GM19397 (cell line): ENCODE measurements around the gene DLGAP1.

Experiments used
- ATAC-seq: cut with Tn5 transposase; IDR thresholded peaks from one replicate; pipeline ENCODE4 v1.9.1; 2021; ENCODE audit warnings: mild to moderate bottlenecking, moderate library complexity; ENCODE audit not compliant: unreplicated experiment

DLGAP1 gene

DNA sequence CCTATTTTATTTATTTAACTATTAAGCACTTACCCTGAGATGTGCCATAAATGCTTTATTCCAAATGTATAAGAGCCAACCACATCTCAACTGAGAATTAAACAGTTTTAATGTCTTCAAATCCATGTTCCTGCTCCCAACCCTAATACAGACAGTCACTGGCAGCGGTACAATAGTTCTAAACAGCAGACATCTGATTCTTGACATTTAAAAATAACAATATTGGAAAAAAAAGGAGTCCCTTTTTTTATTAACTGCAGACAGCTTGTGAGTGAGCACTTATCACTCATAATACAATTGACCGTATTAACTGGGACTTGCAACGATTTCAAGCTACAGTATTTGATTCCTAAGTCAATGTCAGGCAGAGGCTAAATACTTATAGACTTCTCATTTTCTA, 580.5 kb downstream of the DLGAP1 start:
- no peak for ATAC-seq

DNA sequence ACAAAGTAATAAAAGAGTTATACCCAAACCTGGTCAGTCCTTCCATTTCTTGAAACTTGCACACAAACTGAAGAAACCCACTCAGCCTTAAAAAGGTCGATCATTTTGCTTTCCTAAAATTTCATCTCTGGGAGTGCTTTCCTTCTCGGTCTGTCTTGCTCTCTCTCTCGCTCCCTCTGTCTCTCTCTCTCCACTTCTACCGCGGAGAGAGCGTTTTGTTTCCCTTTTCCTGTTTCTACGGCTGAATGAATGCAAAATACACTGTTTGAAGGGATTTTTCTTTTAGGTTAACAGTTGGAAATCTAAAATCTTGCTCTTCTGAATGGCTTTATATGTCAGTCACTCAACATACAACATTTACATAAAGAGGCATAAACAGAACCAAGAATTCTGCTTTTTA, 581.0 kb downstream of the DLGAP1 start:
- ATAC-seq, result no peak

DNA sequence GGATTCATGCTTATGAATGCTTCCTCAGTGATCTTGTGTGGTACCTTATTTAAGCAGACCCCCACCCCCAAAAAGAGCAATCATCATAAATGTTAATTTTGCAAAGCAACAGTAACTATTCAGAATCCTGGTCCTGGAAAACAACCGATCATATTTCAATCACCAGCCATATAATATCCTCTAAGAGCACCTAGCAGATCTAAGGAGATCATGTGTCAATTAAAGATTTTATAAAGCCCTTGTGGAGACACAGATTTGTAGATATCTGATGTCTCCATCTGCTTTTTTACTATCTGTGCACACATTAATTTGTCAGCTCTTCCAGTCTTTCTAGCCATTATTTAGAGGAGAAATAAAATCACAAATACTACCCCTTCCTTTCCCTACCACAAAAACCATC, 581.4 kb downstream of the DLGAP1 start:
- no peak for ATAC-seq

DNA sequence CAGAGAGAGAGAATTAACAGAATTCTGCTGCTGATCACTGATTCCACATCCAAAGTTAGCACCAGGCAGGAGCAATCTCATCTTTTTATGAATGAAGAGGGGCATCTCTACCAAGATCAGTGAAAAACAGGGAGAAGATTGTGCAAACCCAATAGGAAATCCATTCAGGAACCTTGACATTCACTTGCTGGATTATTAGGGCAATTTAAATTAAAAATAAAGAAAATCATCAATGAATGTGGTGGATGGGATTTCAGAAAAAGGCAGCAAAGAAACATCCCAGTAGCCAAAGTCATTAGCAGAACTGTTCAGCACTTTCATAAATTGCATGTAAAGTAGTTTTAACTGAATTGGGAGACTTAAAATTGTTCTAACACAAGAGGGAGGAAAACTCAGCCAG, 581.9 kb downstream of the DLGAP1 start:
- no peak for ATAC-seq

DNA sequence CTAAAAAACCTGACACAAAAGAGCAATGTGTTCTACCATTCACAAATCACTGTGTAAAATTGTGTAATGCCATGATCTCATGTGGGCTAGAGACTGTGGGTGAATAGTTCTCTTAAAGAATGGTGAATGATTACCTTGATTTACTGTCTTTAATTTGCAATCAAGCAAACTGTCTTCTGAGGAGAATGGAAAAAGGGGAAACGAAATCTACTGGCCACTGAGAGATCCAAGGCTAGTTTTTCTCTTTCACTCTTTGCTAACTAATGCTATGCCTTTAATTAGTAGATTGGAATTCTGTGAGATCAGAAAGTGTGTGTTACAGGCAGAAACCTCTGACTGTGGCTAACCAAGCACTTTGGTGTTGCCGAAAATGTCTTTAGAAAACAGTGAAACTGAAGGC, 582.5 kb downstream of the DLGAP1 start:
- no peak for ATAC-seq

DNA sequence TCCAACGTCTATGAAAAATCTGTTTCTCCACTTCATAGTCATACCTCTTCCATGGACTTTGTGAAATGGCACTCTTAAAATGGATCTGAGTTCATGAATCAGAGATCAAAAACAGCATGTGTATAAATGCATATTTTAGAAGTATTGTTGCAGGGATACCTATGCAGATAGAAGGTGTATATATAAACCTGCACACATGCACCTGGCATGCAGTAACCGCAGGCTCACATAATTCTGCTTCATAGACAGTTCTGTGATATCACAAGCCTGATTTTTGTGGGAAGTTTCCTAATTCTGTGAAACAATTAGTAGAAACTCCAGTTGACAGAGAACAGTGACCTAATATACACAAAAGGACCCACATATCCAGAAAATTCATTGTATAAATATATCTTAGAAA, 583.4 kb downstream of the DLGAP1 start:
- ATAC-seq, result no peak

DNA sequence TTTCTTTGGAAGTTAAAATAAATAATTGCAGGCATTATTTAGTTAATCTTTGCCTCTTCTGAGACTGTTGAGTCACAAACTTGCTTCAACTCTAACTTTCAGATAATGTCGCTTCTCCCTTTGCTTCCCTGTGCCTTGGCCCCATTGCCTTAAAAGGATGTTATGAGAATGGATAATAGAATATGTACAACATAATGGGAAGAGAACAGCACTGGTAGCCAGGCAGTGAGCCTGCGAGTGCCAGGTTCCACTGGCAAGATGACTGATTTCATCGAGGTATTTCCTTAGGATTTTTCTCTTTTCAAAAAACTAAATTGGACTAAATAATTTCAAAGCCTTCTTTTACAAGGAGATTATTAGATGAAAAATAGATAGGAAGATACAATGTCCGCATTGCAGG, 584.2 kb downstream of the DLGAP1 start:
- ATAC-seq, result no peak

DNA sequence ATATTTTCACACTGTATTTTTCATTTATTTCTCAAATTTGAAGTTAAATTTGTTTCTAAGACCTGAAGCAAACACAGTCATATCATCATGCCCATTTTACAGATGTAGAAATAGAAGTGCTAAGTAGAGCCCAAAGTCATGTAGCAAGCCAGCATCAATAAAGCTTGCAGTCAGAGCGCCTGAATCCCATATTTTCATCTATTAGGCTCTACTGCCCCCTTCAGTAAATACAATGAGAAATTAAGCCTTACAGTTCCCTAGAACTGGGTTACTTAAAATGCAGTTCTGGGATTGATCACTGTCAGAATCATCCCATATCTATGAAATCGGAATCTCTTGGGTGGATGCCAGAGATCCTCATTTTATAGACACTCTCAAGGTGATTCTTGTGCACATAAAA, 585.3 kb downstream of the DLGAP1 start:
- no peak for ATAC-seq

DNA sequence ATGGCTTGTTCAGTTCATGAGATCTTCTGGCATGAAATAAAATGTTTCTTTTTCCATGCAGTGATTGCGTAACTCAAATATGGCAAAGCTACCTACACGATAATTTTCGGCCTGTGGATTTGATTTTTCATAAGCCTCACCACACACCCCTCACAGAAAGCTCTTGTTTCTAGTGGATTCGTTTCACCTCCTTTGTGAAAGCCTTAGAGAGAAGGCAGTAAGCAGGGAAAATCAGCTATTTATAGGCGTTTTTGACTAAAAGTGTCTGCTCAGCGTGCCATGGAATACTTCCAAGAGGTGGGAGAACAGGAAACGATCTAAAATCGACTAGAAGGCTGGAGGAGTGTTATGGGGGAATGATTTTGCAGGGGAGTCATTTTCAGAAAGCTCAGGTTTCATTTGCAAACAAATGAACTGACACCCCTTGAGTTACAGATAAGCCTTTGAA, 587.2 kb downstream of the DLGAP1 start:
- no peak for ATAC-seq

DNA sequence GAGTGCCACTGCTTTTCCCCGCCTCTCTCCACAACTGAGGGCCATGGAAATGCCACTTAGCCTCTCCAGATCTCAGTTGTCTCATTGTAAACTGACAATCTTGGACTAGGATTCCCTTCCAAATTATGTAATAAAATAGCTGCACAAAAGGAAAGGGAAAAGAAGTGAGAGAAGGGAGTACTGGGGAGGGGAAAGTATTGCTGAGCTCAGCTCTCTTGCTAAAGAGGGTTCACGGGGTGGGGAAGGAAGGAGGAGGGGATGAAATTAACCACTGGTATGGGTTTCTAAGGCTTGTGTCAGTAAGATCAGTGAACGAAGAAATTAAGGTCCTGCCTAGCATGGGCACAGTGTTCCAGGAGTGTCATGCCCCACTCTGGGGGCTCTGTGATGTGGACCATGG, 587.9 kb downstream of the DLGAP1 start:
- ATAC-seq, result no peak

DNA sequence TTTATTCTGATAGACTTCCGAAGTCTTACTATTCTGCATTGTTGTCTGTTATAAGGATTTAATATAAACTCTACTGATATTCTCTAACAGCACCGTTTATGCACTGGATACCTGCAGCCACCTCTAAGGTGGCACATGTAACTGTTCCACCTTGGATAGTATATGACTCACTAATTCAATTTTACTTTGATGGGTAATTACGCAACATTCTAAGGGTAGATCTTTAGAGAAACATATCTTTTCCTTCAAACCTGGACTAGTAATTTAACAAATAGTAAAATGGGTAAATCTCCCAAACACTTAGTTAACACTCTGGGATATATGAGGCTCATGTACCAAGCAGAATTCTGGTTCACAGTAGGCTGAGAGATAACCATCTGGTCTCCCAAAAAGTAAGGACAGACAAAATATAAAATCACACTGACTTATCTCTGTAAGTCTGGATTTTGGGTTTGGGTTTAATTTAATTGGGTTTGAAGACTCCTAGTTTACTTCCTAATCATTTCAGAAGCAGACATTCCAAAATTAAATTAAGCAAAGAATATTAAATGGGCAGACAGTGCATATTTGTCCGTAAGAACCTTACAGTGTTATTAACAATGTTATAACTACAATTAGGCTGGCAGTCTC, 590.3 kb downstream of the DLGAP1 start:
- ATAC-seq, result no peak

DNA sequence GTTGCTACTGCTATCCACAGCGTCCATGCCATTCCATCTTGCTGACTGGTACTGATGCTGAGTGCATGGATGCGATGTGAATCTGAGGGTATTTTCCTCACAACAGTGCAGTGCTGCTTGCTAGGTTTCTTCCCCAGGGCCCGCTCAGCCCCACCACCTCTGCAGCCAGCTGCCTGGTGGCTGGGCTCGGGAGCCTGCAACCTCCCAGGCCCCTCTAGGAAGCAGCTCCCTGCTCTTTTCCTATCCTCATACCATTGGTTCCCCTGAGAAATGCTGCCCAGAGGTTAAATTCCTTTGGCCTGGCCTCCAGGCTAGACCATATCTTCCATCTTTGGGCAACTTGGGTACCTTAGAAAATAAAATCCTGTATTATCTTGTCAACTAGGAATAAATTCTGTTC, 591.5 kb downstream of the DLGAP1 start:
- ATAC-seq, result no peak

DNA sequence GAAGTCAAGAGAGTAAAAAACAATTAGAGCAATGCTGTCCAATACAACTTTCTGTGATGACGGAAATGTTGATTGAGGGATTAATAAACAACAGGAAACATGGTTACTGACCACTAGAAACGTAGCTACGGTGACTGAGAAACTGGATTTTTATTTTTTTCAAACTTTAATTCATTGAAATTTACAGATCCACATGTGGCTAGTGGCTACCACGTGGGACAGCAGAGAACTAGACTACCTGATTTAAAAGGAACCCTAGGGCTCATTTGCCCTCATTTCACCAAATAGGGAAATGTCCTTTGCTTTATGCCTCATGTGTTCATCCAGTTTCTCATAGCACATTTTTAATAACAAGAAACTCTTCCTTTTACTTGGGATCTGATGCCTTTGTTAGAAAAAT, 592.1 kb downstream of the DLGAP1 start:
- no peak for ATAC-seq

DNA sequence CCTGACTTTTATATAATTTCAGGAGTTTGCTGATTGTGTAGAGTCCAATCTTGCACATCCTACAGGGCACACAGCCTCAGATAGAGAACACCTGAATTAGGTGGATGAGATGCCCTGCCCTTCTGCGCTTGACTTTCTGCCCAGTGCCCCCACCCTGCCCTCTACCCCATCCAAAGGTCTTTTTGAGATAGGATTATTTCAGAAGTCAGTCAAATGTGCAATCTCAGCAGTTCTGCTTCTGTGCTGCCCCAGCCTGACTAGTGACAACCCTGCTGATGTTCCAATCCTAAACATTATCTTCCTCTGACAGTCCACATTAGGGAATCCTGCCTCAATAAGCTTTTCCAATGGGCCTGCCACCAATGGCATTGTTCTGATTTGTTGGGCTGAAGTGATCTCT, 593.6 kb downstream of the DLGAP1 start:
- no peak for ATAC-seq

DNA sequence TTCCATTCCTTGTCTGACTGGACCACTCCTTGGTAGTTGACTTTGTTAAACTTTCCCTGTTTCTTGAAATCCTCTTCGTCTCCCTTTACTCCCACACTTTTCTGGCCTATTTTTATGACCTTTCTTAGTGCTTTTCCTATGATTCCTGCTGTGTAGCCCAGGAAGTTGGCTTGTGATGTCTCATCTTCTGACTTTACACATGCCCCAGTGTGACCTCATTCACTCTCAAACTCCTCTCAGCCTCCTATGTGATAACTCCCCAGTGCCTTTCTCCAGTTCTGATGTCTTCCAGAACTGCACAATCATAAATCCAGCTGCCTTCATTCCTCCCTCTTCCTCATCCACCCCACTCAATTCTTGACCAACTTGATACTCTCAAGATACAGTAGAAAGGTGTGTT, 597.6 kb downstream of the DLGAP1 start:
- no peak for ATAC-seq

DNA sequence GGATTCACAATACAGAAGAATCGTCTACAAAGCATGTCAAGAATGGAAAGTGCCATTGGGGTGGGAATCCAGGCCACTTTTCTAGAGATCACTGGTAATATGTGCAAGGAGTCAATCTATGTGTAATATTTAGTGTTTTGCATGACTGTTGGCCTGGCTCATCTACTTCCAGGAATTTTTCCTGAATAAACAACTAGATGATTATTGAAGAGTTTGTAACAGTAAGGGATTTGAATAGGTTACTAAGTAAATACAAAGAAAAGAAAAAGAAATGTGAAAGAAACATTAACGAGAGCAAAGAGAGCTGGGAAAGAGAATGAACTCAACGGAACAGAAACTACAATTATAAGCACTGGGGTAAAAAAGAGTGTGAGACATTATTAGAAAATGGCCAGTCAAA, 599.1 kb downstream of the DLGAP1 start:
- no peak for ATAC-seq

DNA sequence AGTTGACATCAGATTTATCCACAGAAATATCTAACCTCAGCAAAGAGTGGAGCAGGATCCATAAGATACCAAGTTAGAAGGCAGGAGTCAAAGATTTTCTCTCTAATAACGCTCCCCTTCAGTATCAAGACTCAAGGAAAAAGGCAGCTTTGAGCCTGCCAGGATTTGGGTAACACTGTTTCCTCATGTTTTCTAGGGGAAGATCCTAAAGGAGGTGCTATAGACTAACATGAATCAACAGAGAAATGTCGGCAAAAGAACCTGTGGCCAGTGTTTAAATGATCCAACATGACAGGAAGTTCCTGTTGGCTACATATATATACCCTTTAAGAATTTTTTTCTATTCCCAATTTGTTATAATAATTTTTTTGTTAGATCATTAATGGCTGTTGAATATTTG, 602.8 kb downstream of the DLGAP1 start:
- ATAC-seq, result no peak

DNA sequence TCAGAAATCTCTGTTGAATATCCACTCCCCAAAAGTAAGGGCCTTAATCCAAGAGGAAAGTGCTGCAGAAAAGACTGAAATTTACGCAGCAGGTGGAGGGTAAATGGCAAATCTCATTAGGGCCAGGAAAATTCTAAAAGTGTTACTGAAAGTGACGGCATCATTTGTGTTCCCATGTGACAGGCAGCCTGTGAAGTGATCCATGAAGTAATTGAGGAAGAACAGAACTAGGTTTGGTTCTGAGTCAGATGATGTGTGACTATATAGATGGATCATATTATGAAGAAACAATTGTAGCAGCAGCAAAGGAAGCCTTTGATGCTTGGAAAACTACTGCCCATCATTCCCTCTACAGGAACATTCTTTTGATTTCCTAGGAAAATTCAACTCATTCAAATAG, 603.9 kb downstream of the DLGAP1 start:
- no peak for ATAC-seq

DNA sequence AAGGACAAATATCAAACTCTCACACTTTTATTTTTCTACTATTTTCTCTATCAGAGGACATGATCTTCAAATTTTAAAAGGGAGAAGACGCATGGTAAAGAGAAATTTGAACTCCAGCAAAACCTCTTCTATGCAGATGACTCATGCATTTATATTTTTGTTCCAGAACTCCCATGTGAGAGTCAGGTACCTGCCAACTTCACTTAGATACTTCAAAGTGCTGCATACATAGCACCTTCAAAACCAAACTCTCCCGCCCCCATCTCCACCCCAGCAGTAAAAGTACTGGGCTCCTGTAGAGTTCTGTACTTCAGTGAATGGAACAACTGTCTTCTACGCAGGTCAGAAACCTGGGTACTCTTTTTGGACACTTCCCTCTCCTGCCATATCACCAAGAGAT, 606.8 kb downstream of the DLGAP1 start:
- no peak for ATAC-seq

DNA sequence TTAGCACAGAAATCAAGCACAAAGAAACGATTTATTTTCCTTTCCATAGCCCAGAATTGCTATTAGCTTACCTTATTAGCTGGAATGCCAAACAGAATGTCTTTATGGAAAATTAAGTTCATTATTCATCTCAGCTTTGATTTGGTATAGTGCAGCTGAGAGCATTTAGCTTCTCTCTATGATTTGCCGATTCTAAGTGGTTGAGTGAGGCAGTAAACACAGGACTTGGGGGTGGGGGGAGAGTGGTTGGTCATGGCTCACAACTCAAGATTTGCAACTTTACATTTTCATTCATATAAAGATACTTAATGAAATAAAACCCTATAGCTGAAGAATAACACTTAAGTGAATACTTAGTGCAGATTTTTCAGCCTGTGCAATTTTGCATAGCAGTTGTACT, 609.9 kb downstream of the DLGAP1 start:
- ATAC-seq, result no peak

DNA sequence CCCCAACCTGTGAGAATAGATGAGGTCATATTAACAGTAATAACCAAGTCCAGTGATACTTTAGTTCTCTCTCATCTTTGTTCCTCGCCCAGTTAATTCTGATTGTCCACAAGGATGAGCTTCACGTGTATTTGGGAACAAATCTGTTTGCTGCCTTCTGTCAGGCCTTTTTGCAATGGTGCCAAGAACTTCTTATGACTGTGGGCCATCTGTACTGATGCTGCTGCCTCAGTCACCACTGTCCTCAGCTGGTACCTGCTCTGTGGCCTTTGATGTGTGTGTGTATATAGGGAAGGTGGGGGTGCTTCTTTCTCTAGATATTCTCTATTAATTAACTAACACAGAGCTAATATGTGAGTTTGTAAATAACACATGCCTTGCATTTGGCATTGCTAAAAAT, 612.3 kb downstream of the DLGAP1 start:
- no peak for ATAC-seq

DNA sequence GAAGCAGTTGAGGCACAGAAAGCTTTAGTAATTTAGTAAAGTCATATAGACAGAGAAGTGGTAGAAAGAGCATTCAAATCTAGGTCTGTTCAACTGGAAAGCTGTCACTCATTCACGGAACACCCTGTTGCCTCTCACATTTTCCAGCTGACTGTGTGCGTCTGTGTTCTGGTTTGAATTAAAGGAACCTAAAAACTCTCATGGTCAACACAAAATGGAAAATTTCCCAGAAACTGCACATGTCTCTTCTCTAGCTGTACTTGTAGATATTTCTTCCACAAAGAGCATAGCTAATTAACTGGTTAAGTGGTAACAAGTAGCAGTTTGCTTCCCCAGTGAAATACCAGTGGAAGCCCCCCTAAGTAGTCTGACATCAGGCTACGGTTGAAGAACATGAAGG, 614.3 kb downstream of the DLGAP1 start:
- no peak for ATAC-seq

DNA sequence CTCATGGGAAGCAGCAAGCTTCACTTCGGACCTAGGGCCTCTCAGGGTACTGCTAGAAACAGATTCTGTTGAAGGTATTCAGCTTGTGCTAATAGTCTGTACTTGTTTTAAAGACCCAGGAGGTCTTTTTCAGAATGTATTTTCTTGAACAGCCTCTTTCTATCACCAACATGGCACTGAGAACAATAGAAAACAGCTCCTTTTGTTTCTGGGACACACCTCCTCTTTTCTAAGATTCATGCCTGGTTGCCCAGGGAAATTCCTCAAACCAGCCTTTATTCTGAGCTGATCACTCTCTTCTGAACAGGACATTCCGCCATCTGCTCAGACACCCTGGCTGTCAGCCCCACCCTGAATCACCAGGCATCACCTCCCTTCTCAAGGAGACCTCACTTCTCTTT, 615.5 kb downstream of the DLGAP1 start:
- ATAC-seq, result no peak
